Measurements from ENCODE around the gene SPINT2.
A peak's percentile ranks its signal among the peaks of the same experiment; 100 is the strongest.

SPINT2 gene

GRCh38 chr19:38298821-38299680 is 34.7 kb downstream of the SPINT2 start:
- TF ChIP-seq JUND (IDR thresholded peaks at IDR 0.05; ENCODE audit: low read depth): no peak
- in situ Hi-C loops (cut with HindIII; ENCODE audit: low pct_unique_long_range_greater_than_20kb, low sequenced_read_pairs): no loop called here
- peak in 1 of 2 experiments; percentile 86 for DNase-seq (ENCODE audit: low read depth in 1 of 2, low spot score in 1 of 2)

- in situ Hi-C loops (cut with HindIII; ENCODE audit: low pct_unique_long_range_greater_than_20kb, low sequenced_read_pairs): no loop called here
- peak; percentile 59 to 84 for DNase-seq (ENCODE audit: low read depth in 1 of 2, low spot score in 1 of 2)
- no peak for TF ChIP-seq JUND (IDR thresholded peaks at IDR 0.05; ENCODE audit: low read depth)
Measured at GRCh38 chr19:38303517-38304351, 39.4 kb downstream of the SPINT2 start, which contains the start of gene C19orf33. TSS of gene C19orf33 (plus strand) at chr19:38304251. CDS start at chr19:38304262, 11 bp downstream.

GRCh38 chr19:38304352-38304865 is 40.0 kb downstream of the SPINT2 start:
- in situ Hi-C loops (cut with HindIII; ENCODE audit: low pct_unique_long_range_greater_than_20kb, low sequenced_read_pairs): no loop called here
- DNase-seq (ENCODE audit: low read depth in 1 of 2, low spot score in 1 of 2): no peak
- no peak for TF ChIP-seq JUND (IDR thresholded peaks at IDR 0.05; ENCODE audit: low read depth)

GRCh38 chr19:38304866-38305429 is 40.6 kb downstream of the SPINT2 start:
- TF ChIP-seq JUND (IDR thresholded peaks at IDR 0.05; ENCODE audit: low read depth): no peak
- peak; percentile 85 to 97 for DNase-seq (ENCODE audit: low read depth in 1 of 2, low spot score in 1 of 2)
- in situ Hi-C loops (cut with HindIII; ENCODE audit: low pct_unique_long_range_greater_than_20kb, low sequenced_read_pairs): no loop called here

- no peak for DNase-seq (ENCODE audit: low read depth in 1 of 2, low spot score in 1 of 2)
- in situ Hi-C loops (cut with HindIII; ENCODE audit: low pct_unique_long_range_greater_than_20kb, low sequenced_read_pairs): no loop called here
- TF ChIP-seq JUND (IDR thresholded peaks at IDR 0.05; ENCODE audit: low read depth): no peak
Measured at GRCh38 chr19:38306236-38306635, 41.9 kb downstream of the SPINT2 start.

- DNase-seq (ENCODE audit: low read depth in 1 of 2, low spot score in 1 of 2): no peak
- TF ChIP-seq JUND (IDR thresholded peaks at IDR 0.05; ENCODE audit: low read depth): no peak
- in situ Hi-C loops (cut with HindIII; ENCODE audit: low pct_unique_long_range_greater_than_20kb, low sequenced_read_pairs): no loop called here
Measured at GRCh38 chr19:38307076-38307475, 42.7 kb downstream of the SPINT2 start.

GRCh38 chr19:38307597-38307996 is 43.2 kb downstream of the SPINT2 start:
- no peak for TF ChIP-seq JUND (IDR thresholded peaks at IDR 0.05; ENCODE audit: low read depth)
- DNase-seq (ENCODE audit: low read depth in 1 of 2, low spot score in 1 of 2): no peak
- in situ Hi-C loops (cut with HindIII; ENCODE audit: low pct_unique_long_range_greater_than_20kb, low sequenced_read_pairs): no loop called here

GRCh38 chr19:38308006-38308766 is 43.8 kb downstream of the SPINT2 start:
- no peak for DNase-seq (ENCODE audit: low read depth in 1 of 2, low spot score in 1 of 2)
- in situ Hi-C loops (cut with HindIII; ENCODE audit: low pct_unique_long_range_greater_than_20kb, low sequenced_read_pairs): no loop called here
- no peak for TF ChIP-seq JUND (IDR thresholded peaks at IDR 0.05; ENCODE audit: low read depth)

GRCh38 chr19:38308926-38309614 is 44.7 kb downstream of the SPINT2 start:
- in situ Hi-C loops (cut with HindIII; ENCODE audit: low pct_unique_long_range_greater_than_20kb, low sequenced_read_pairs): no loop called here
- no peak for DNase-seq (ENCODE audit: low read depth in 1 of 2, low spot score in 1 of 2)
- TF ChIP-seq JUND (IDR thresholded peaks at IDR 0.05; ENCODE audit: low read depth): no peak

- in situ Hi-C loops (cut with HindIII; ENCODE audit: low pct_unique_long_range_greater_than_20kb, low sequenced_read_pairs): no loop called here
- TF ChIP-seq JUND (IDR thresholded peaks at IDR 0.05; ENCODE audit: low read depth): no peak
- no peak for DNase-seq (ENCODE audit: low read depth in 1 of 2, low spot score in 1 of 2)
Measured at GRCh38 chr19:38309615-38310278, 45.4 kb downstream of the SPINT2 start.

GRCh38 chr19:38310279-38310670 is 45.9 kb downstream of the SPINT2 start:
- no peak for TF ChIP-seq JUND (IDR thresholded peaks at IDR 0.05; ENCODE audit: low read depth)
- in situ Hi-C loops (cut with HindIII; ENCODE audit: low pct_unique_long_range_greater_than_20kb, low sequenced_read_pairs): no loop called here
- no peak for DNase-seq (ENCODE audit: low read depth in 1 of 2, low spot score in 1 of 2)
